Caco-2 (cell line): Measurements from ENCODE around the gene SIL1. TPM values are rescaled to one million over a fixed set of nuclear protein-coding genes. Genes with fewer than 3 reads are reported as not detected.

Source experiments
- BruUV-seq: library from RNA; stranded (reverse); fragments of 400-500 nt; replicated peaks from 2 replicates; lab custom pipeline; 2021; lab: Mats Ljungman, UMichigan
- CTCF ChIA-PET: fragments of 300-600 bp; sonication (Branson Sonifier 250); formaldehyde crosslinking; loops from one replicate; lab custom pipeline; 2022; ENCODE audit warnings: antibody characterized with exemption; lab: Charles Lee
- POLR2A ChIA-PET: fragments of 300-600 bp; sonication (Branson Sonifier 250); formaldehyde crosslinking; loops from one replicate; lab custom pipeline; 2022; ENCODE audit warnings: antibody characterized with exemption; lab: Charles Lee
- DNase-seq, 2 experiments: peaks; one replicate each; pipeline versions ENCODE4 v3.0.0 to v3.0.0-alpha.2; 2020 to 2022
- H3K27me3 ChIP-seq: replicated peaks from 2 replicates; pipeline ENCODE4 v1.6.0; 2011; ENCODE audit warnings: low read length; ENCODE audit not compliant: control insufficient read depth, insufficient read depth
- H3K36me3 ChIP-seq: 2 replicates; pipeline ENCODE4 v1.5.1; 2011; ENCODE audit warnings: low read length; ENCODE audit not compliant: control insufficient read depth, insufficient read depth
- H3K4me1 ChIP-seq: fragments of 250-450 bp; sonication (Bioruptor Pico); 2 replicates; pipeline ENCODE4 v1.5.1; 2020; ENCODE audit warnings: mild to moderate bottlenecking
- H3K4me3 ChIP-seq: 2 replicates; pipeline ENCODE4 v1.5.1; 2011; ENCODE audit warnings: low read depth, mild to moderate bottlenecking, control low read depth, low read length
- H3K9me3 ChIP-seq: fragments of 250-450 bp; sonication (Bioruptor Pico); 2 replicates; pipeline ENCODE4 v1.5.1; 2020; ENCODE audit warnings: mild to moderate bottlenecking, moderate library complexity
- H3K27ac Mint-ChIP-seq: one replicate; pipeline ENCODE4 v1.8.0; 2022; ENCODE audit warnings: mixed read lengths; ENCODE audit not compliant: unreplicated experiment
- H3K27me3 Mint-ChIP-seq: one replicate; pipeline ENCODE4 v1.8.0; 2022; ENCODE audit warnings: mixed read lengths; ENCODE audit not compliant: insufficient read depth, unreplicated experiment
- H3K36me3 Mint-ChIP-seq: one replicate; pipeline ENCODE4 v1.8.0; 2022; ENCODE audit warnings: mild to moderate bottlenecking, mixed read lengths; ENCODE audit not compliant: insufficient read depth, unreplicated experiment
- H3K4me1 Mint-ChIP-seq: one replicate; pipeline ENCODE4 v1.8.0; 2022; ENCODE audit warnings: low read depth, mixed read lengths; ENCODE audit not compliant: unreplicated experiment
- H3K4me3 Mint-ChIP-seq: one replicate; pipeline ENCODE4 v1.8.0; 2022; ENCODE audit warnings: mild to moderate bottlenecking, moderate library complexity, mixed read lengths; ENCODE audit not compliant: unreplicated experiment
- H3K9me3 Mint-ChIP-seq: one replicate; pipeline ENCODE4 v1.8.0; 2022; ENCODE audit warnings: mixed read lengths; ENCODE audit not compliant: unreplicated experiment
- intact Hi-C: fragments of 100-400 bp; cut with micrococcal nuclease; formaldehyde crosslinking; loops from one replicate; pipeline ENCODE4 v1.10.0; 2022; ENCODE audit not compliant: unreplicated experiment
- total RNA-seq: library from RNA; stranded (reverse); gene quantifications from 2 replicates; pipeline ENCODE4 v1.2.3, GENCODE V29; 2022
- TF ChIP-seq, protein P1 (sequence below), 2 experiments: fragments of 200-600 bp in 1 of 2; IDR thresholded peaks; 1 replicate in 1 of 2; 2 replicates in 1 of 2; pipeline versions ENCODE4 v1.5.1 to v1.8.0; 2011 to 2022; ENCODE audit warnings: antibody characterized with exemption in 1 of 2, control low read depth in 1 of 2, inconsistent platforms in 1 of 2, low read depth in 1 of 2, low read length in 1 of 2, mild to moderate bottlenecking in 1 of 2, moderate library complexity in 1 of 2; ENCODE audit not compliant: insufficient read depth in 1 of 2, severe bottlenecking in 1 of 2, unreplicated experiment in 1 of 2

The SIL1 gene
- total RNA-seq, 1 experiment from 2014 or later, result 29.7 TPM

DNA sequence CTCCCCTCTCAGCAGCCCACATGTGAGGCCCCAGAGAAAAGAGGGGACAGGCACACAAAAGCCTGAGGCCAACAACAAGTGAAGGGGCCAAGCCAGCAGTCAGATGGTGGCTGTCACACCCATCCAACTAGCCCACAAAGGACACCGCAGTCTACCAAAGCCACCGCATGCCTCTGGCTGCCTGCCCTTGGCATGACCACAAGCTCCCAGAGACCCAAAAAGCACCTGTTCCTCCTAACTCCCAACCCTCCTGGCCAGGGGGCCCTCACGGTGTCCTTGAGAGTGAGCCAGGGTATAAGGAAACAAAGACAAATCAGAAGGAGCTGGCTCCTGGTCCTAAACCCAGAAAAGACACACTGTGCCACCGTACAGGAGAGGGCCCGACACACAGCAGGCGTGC is 245.2 kb downstream of the SIL1 start:
- peak in 1 of 2 experiments; percentile 26 for DNase-seq
- CTCF ChIA-PET, result no interaction called here
- Histone ChIP-seq H3K4me3 (no peak overlapping the region), H3K4me1 (no peaks in the 10 kb centered on the region), H3K36me3 (no peaks in the 10 kb centered on the region), H3K27me3 (no peaks in the 10 kb centered on the region), H3K9me3 (no peaks in the 10 kb centered on the region)
- intact Hi-C loops, result no loop called here
- Mint-ChIP-seq H3K4me3 (no peak overlapping the region), H3K27me3 (no peaks in the 10 kb centered on the region), H3K4me1 (no peaks in the 10 kb centered on the region), H3K36me3 (peaks cover 6% of the 10 kb centered on the region), H3K9me3 (no peaks in the 10 kb centered on the region), H3K27ac (no peak overlapping the region)
- POLR2A ChIA-PET, result no interaction called here
- no TSS peak for BruUV-seq
- TF ChIP-seq, protein P1, sequence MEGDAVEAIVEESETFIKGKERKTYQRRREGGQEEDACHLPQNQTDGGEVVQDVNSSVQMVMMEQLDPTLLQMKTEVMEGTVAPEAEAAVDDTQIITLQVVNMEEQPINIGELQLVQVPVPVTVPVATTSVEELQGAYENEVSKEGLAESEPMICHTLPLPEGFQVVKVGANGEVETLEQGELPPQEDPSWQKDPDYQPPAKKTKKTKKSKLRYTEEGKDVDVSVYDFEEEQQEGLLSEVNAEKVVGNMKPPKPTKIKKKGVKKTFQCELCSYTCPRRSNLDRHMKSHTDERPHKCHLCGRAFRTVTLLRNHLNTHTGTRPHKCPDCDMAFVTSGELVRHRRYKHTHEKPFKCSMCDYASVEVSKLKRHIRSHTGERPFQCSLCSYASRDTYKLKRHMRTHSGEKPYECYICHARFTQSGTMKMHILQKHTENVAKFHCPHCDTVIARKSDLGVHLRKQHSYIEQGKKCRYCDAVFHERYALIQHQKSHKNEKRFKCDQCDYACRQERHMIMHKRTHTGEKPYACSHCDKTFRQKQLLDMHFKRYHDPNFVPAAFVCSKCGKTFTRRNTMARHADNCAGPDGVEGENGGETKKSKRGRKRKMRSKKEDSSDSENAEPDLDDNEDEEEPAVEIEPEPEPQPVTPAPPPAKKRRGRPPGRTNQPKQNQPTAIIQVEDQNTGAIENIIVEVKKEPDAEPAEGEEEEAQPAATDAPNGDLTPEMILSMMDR (IDR thresholded peaks at IDR 0.05; ENCODE audit: insufficient read depth in 1 of 2, low read depth in 1 of 2, low read length in 1 of 2, severe bottlenecking in 1 of 2, unreplicated experiment in 1 of 2), result no peak

DNA sequence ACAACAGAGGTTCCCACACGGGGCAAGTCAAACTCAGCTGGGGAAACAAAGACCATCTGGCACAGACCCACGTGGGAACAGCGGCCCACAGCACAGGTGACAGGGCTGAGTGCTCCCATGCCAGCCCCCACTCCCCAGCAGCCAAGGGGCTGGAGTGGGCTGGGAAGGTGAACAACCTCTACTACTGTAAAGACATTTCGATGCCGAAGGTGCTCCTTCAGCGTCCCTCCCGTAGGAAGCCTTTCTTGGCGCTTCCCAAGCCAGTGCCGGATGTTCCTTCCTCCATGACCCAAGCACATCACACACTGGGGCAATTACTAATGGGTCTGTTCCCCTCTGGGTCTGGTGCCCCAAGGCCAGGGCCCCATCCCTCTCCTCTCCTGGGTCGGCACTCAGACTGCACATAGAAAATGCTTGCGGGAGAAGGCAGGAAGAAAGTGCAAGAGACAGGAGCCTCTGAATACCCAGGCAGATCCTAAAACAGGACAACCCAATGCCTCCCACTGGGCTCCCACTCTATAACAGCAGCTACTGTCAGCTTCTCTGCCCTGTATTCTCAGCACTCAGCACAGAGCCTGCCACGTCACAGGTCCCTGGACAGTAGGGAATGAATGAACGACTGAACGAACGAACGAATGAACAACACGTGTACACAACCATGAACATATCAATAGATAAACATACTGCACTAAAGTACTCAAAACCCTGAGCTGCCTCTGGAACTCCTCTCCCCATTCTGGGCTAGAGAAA is 246.0 kb downstream of the SIL1 start:
- POLR2A ChIA-PET, result no interaction called here
- no peak overlapping the region for H3K4me3 ChIP-seq
- Mint-ChIP-seq H3K27ac (no peak overlapping the region), H3K36me3 (peaks cover 12% of the 10 kb centered on the region), H3K9me3 (no peaks in the 10 kb centered on the region), H3K4me3 (no peak overlapping the region), H3K27me3 (no peaks in the 10 kb centered on the region), H3K4me1 (no peaks in the 10 kb centered on the region)
- TF ChIP-seq, protein P1 (IDR thresholded peaks at IDR 0.05; ENCODE audit: insufficient read depth in 1 of 2, low read depth in 1 of 2, low read length in 1 of 2, severe bottlenecking in 1 of 2, unreplicated experiment in 1 of 2), result no peak
- CTCF ChIA-PET, result no interaction called here
- DNase-seq, result peak in 1 of 2 experiments; percentile 26
- intact Hi-C loops, result no loop called here
- H3K9me3 ChIP-seq, result no peaks in the 10 kb centered on the region
- H3K27me3 ChIP-seq, result no peaks in the 10 kb centered on the region
- no peaks in the 10 kb centered on the region for H3K4me1 ChIP-seq
- no TSS peak for BruUV-seq
- no peaks in the 10 kb centered on the region for H3K36me3 ChIP-seq

DNA sequence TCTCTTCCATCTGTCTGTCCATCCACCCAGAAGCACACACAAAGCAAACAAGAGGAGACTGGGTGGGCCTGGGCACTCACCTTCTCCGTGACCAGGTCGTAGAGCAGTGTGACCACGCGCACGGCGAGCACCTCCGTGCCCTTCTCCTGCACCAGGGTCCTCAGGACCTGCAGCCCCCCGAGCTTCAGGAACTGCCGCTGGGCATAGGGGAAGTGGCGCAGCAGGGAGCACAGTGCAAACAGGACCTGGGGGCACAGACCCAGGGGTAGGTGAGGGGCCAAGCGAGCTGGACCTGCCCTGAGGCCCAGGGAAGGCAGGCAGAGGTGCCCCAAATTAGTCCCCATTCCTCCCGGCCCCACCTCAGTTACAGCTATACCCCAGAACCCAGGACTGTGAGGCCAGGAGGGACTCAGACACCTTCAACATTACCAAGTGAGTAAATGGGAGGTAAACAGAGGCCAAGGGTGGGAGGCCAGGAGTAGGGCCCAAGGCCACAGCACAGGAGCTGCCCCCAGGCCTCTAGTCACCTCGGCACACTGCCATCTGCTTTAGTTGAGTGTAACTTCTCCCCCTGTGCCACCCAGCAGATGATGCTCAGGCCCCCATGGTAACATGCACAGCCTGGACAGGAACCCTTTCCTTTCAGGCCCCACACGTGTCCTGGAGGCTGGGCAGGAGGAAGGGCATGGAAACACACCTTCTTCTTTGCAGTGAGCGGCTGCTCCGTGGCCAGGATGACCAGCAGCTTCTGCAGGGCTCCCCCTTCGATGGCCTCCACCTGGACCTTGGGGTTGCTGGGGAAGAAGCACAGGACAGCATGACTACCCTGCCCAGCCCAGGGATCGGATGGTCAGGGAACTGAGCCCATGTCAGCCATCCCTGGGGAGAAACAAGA is 246.8 kb downstream of the SIL1 start:
- Mint-ChIP-seq H3K4me3 (no peak overlapping the region), H3K27ac (no peak overlapping the region), H3K9me3 (no peaks in the 10 kb centered on the region), H3K4me1 (no peaks in the 10 kb centered on the region), H3K36me3 (peaks cover 17% of the 10 kb centered on the region), H3K27me3 (no peaks in the 10 kb centered on the region)
- intact Hi-C loops, result no loop called here
- H3K36me3 ChIP-seq, result no peaks in the 10 kb centered on the region
- no peak overlapping the region for H3K4me3 ChIP-seq
- H3K27me3 ChIP-seq, result no peaks in the 10 kb centered on the region
- H3K4me1 ChIP-seq, result no peaks in the 10 kb centered on the region
- ChIA-PET POLR2A (no interaction called here), CTCF (no interaction called here)
- TF ChIP-seq, protein P1 (IDR thresholded peaks at IDR 0.05; ENCODE audit: insufficient read depth in 1 of 2, low read depth in 1 of 2, low read length in 1 of 2, severe bottlenecking in 1 of 2, unreplicated experiment in 1 of 2), result no peak
- no TSS peak for BruUV-seq
- DNase-seq, result peak in 1 of 2 experiments; percentile 15
- H3K9me3 ChIP-seq, result no peaks in the 10 kb centered on the region
